ENCODE results near the gene DDX1.

- TF ChIP-seq, protein P1, sequence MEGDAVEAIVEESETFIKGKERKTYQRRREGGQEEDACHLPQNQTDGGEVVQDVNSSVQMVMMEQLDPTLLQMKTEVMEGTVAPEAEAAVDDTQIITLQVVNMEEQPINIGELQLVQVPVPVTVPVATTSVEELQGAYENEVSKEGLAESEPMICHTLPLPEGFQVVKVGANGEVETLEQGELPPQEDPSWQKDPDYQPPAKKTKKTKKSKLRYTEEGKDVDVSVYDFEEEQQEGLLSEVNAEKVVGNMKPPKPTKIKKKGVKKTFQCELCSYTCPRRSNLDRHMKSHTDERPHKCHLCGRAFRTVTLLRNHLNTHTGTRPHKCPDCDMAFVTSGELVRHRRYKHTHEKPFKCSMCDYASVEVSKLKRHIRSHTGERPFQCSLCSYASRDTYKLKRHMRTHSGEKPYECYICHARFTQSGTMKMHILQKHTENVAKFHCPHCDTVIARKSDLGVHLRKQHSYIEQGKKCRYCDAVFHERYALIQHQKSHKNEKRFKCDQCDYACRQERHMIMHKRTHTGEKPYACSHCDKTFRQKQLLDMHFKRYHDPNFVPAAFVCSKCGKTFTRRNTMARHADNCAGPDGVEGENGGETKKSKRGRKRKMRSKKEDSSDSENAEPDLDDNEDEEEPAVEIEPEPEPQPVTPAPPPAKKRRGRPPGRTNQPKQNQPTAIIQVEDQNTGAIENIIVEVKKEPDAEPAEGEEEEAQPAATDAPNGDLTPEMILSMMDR (IDR thresholded peaks at IDR 0.05) = no peak
- TF ChIP-seq POLR2A (IDR thresholded peaks at IDR 0.05) = no peak
Measured at GRCh38 chr2:15603044-15603765, 11.5 kb downstream of the DDX1 start.

Measured in breast epithelium (tissue), 3 donors.